HUES48 (cell line): ENCODE measurements around the gene SIGMAR1.

Experiments used
- H3K27ac ChIP-seq: one replicate; pipeline ENCODE4 v1.7.0; 2013; ENCODE audit warnings: low read depth, low read length, inconsistent platforms
- H3K27me3 ChIP-seq: 2 replicates; pipeline ENCODE4 v1.6.1; 2013; ENCODE audit warnings: mild to moderate bottlenecking, low read length; ENCODE audit not compliant: control insufficient read depth, insufficient read depth
- H3K36me3 ChIP-seq: 2 replicates; pipeline ENCODE4 v1.6.1; 2013; ENCODE audit warnings: low read length; ENCODE audit not compliant: control insufficient read depth, insufficient read depth
- H3K4me1 ChIP-seq: 2 replicates; pipeline ENCODE4 v1.6.1; 2013; ENCODE audit warnings: mild to moderate bottlenecking, low read length; ENCODE audit not compliant: control insufficient read depth, insufficient read depth
- H3K4me3 ChIP-seq: 2 replicates; pipeline ENCODE4 v1.5.1; 2013; ENCODE audit warnings: mild to moderate bottlenecking, low read depth, low read length
- H3K9ac ChIP-seq: 2 replicates; pipeline ENCODE4 v1.6.1; 2013; ENCODE audit warnings: mild to moderate bottlenecking, low read depth, low read length, moderate library complexity
- H3K9me3 ChIP-seq: 2 replicates; pipeline ENCODE4 v1.6.1; 2013; ENCODE audit warnings: low read length; ENCODE audit not compliant: control insufficient read depth, insufficient read depth

SIGMAR1 gene

DNA sequence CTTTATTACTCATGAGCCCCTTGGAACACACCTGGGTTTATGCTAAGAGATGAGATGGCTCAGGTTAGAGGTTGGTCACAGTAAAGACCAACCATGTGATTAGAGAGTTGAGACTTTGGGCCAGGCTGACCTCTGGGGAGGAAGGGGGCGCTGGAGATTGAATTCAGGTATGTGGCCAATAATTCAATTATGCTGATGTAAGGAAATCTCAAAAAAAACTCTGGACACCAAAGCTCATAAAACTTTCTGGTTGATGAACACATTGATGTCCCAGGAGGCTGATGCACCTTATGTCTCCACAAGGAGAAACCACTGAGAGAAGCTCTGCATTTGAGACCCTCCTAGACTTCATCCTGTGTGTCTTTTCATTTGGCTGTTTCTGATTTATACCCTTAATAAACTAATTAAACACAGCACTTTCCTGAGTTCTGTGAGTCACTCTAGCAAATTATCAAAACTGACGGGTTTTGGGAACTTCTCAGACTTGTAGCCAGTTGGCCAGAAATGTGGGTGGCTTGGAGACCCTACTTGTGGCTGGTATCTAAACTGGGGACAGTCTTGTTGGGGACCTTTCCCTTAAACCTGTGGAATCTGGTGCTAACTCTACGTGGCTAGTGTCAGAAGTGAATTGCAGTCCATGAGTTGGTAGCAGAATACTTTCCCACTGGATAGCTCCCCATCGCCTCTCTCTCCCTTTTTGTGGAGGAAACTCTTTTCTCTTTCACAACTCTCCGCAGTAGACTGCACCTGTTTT lies 32.4 kb upstream of the SIGMAR1 start:
- Histone ChIP-seq H3K27ac (no peak overlapping the region), H3K9ac (no peak overlapping the region), H3K36me3 (0 out of 2 replicates have a peak, but pooled peaks cover 5% of the 10 kb centered on the region), H3K4me1 (no peaks in the 10 kb centered on the region), H3K27me3 (no peaks in the 10 kb centered on the region), H3K9me3 (no peaks in the 10 kb centered on the region), H3K4me3 (no peak overlapping the region)

DNA sequence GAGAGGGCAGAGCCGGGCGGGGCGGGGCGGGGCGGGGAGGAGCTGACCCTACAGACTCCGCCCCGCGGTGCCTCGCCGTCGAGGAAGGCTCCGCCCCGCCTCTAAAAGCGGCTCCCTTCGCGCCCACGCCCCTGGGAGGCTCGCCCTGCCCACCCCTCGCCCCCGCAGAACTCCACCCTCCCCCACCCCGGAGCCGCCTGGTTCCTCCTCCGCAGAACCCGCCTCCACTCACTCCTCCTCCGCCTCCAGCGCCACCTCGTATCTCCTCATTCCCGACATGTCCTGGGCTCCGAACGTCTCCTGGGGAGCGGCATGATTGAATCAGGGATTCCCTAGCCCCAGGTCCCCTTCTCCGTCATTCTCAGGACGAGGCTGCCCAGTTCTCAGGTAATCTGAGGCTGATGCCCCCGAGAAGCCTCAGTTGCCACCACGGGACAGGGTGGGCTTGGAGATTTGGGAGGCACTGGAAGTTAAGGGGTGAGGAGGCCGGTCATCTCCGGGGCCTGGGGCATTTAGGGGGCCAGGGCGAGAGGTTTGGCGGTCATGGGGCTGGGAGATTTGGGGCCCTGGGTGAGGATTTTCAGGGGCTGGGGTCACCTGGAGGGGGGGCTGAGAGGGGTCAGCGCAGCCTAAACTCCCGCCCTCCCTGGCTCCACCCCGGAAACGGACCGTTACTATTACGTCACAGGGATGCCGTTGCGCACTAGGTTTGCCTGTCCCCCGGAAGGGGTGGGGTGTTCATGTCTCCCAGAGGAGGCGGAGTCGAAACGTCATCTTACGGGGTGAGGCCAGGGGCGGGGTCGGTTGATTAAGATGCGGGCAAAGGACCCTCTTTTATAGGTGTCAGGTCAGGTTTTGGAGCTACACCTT lies 28.0 kb upstream of the SIGMAR1 start:
- Histone ChIP-seq H3K9me3 (no peaks in the 10 kb centered on the region), H3K4me3 (peak overlapping the region; percentile 86), H3K27ac (peak overlapping the region; percentile 94), H3K27me3 (no peaks in the 10 kb centered on the region; the same call in 1 of the 2 replicates), H3K9ac (peak overlapping the region; percentile 78), H3K36me3 (0 out of 2 replicates have a peak, but pooled peaks cover 5% of the 10 kb centered on the region), H3K4me1 (peaks cover 6% of the 10 kb centered on the region; the same call in 1 of the 2 replicates)

DNA sequence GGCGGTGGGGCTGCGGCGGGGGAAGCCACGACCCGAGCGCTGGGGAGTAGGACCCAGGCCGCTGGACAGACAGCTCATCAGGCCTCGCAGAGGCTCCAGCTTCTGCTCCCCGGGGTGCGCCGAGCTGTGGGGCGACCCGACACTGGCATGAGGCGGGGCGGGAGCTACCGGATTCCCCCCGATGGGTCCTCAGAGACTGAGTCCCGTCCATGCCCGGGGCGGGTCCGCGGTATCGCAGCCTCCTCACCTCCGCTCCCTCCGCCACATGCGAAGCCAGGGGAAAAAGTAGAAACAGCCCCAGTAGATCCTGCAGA lies 27.4 kb upstream of the SIGMAR1 start:
- Histone ChIP-seq H3K4me1 (peaks cover 6% of the 10 kb centered on the region; the same call in 1 of the 2 replicates), H3K36me3 (0 out of 2 replicates have a peak, but pooled peaks cover 5% of the 10 kb centered on the region), H3K27me3 (no peaks in the 10 kb centered on the region; the same call in 1 of the 2 replicates), H3K27ac (peak overlapping the region; percentile 45), H3K9me3 (no peaks in the 10 kb centered on the region), H3K4me3 (peak overlapping the region; percentile 76), H3K9ac (no peak overlapping the region)

DNA sequence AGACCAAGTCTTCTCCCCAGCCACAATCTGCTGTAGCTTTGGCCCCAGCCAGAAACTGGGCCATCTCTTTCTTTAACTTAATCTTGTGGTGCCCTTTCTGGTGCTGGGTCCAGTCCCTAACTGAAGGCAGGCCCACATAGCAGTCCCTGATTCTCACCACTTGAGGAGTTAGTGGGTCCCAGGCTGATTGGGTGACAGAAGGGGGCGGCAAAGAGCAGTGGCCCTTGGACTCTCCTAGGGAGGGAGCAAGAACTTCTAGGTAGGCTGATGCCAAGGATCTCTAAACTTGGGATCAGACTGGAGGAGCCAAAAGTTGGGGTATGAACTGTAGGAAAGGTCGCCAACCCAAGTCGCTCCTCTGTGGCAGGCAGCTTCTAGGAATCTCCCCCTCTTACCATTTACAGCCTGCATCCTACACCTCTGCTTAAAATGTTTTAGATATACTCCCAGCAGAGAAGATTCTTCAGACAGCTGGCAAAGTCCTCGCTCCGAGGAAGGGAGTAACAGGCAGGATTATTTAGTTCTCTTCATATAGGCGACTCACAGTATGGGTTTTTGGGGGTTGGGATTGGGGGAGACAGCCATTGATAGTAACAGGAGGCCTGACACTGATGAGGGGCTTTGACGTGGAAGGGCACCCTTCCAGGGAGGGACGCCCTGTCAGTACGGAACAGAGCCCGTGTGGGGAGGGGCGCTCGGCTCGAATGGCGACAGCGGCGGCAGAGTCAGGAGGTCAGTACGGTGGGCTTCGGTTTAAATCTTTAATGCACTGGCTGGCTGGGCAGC lies 26.9 kb upstream of the SIGMAR1 start:
- Histone ChIP-seq H3K4me3 (peak overlapping the region; percentile 76), H3K27ac (peak overlapping the region; percentile 45), H3K9me3 (no peaks in the 10 kb centered on the region), H3K4me1 (peaks cover 6% of the 10 kb centered on the region; the same call in 1 of the 2 replicates), H3K27me3 (no peaks in the 10 kb centered on the region; the same call in 1 of the 2 replicates), H3K9ac (no peak overlapping the region), H3K36me3 (0 out of 2 replicates have a peak, but pooled peaks cover 5% of the 10 kb centered on the region)

DNA sequence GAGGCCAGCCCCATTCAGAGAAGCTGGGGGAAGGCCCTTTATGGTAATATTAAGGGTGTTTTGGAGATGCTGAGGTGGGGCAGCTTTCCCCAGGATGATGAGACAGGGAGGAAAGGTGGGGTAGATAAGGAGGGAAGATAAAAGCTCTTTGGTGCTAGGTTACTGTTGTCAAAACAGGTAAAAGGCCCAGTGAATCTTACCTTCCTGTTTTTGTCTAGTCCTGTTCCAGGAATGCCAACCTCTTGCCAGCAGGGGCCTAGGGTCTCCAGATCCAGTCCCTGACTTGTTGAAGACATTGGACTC lies 25.7 kb upstream of the SIGMAR1 start:
- no peak overlapping the region for H3K4me3 ChIP-seq
- no peaks in the 10 kb centered on the region for H3K9me3 ChIP-seq
- peaks cover 6% of the 10 kb centered on the region; the same call in 1 of the 2 replicates for H3K4me1 ChIP-seq
- 0 out of 2 replicates have a peak, but pooled peaks cover 4% of the 10 kb centered on the region for H3K36me3 ChIP-seq
- no peaks in the 10 kb centered on the region; the same call in 1 of the 2 replicates for H3K27me3 ChIP-seq
- H3K9ac ChIP-seq: no peak overlapping the region
- H3K27ac ChIP-seq: no peak overlapping the region

DNA sequence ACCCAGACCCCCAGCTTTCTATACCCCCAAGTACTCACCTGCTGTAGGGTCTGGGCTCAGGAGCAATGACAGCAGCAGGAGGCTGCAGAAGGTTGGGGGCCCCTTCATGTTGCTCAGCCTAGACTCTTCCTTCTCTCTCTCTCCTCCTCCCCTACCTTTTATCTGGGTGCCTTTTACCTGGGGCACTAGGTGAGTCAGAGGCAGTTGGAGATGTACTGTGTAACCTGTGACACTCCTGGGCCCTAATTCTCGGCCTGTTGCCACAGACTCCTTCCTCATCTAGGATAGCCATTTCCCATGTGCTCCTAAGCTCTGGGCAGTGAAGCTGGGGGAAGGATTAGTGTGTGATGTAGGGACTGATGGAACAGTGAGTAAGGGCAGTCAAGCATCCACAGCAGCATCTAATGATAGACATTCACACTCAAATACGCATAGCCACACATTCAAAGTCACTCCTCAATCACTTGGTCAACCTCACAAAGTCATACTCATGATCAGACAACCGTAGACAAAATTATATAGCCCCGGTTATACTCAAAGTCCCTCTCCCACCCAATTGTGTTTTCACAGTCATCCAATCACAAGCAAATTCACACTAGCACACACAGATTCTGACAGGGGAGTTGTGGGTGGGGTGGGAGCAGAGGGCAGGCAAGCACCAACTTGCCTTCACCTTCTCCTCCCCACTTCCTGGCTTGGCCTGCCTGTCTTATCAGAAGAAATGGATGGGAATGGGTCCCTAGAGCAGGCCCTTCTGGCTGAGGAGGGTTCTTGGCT lies 25.1 kb upstream of the SIGMAR1 start, which contains the start of gene CCL27:
CCL27 (minus strand) TSS at position 132 of the 777 bp plus-strand sequence; CDS start at position 108, 24 bp downstream.
- Histone ChIP-seq H3K9me3 (no peaks in the 10 kb centered on the region), H3K27me3 (no peaks in the 10 kb centered on the region; the same call in 1 of the 2 replicates), H3K4me1 (peaks cover 6% of the 10 kb centered on the region; the same call in 1 of the 2 replicates), H3K4me3 (no peak within 1 kb of the TSS), H3K27ac (no peak within 1 kb of the TSS), H3K36me3 (no peaks in the 10 kb centered on the region), H3K9ac (no peak within 1 kb of the TSS)

GRCh38 chr9:34659592-34660253 lies 22.1 kb upstream of the SIGMAR1 start:
- Histone ChIP-seq H3K9me3 (no peaks in the 10 kb centered on the region), H3K27me3 (no peaks in the 10 kb centered on the region; the same call in 1 of the 2 replicates), H3K36me3 (no peaks in the 10 kb centered on the region), H3K27ac (no peak overlapping the region), H3K4me3 (no peak overlapping the region), H3K9ac (no peak overlapping the region), H3K4me1 (peaks cover 6% of the 10 kb centered on the region; the same call in 1 of the 2 replicates)

- no peaks in the 10 kb centered on the region for H3K36me3 ChIP-seq
- no peak overlapping the region for H3K27ac ChIP-seq
- no peaks in the 10 kb centered on the region for H3K9me3 ChIP-seq
- no peak overlapping the region for H3K9ac ChIP-seq
- H3K4me1 ChIP-seq: peaks cover 4% of the 10 kb centered on the region; the same call in 1 of the 2 replicates
- no peak overlapping the region for H3K4me3 ChIP-seq
- no peaks in the 10 kb centered on the region for H3K27me3 ChIP-seq
These were observed 20.9 kb upstream of the SIGMAR1 start for GRCh38 chr9:34658461-34658860.

DNA sequence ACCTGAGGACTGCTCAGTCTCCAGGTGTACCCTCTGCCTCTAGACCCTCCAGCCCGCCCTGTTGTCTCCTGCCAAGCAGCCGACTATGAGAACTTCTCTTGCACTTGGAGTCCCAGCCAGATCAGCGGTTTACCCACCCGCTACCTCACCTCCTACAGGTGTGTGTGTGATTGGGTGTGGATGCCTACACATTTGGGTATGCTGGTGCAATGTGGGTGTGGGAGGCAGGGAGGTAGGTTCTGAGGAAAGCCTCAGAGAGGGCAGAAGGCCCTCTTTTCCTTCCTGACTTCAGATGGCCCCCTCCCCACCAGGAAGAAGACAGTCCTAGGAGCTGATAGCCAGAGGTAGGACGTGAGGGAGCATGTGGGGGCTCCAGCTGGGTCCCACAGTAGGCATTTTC lies 19.4 kb upstream of the SIGMAR1 start:
- Histone ChIP-seq H3K4me1 (peaks cover 18% of the 10 kb centered on the region), H3K4me3 (no peak overlapping the region), H3K36me3 (no peaks in the 10 kb centered on the region), H3K9me3 (no peaks in the 10 kb centered on the region), H3K27ac (no peak overlapping the region), H3K9ac (no peak overlapping the region), H3K27me3 (no peaks in the 10 kb centered on the region)
